Testis (tissue), 3 donors: Measurements from ENCODE around the gene DLX5. TPM values are rescaled to one million over a fixed set of nuclear protein-coding genes. Genes with fewer than 3 reads are reported as not detected.
"Not testable (repeated sequence)": the region's sequence is repeated elsewhere in the genome, so short reads cannot be mapped to it uniquely, and the experiment has no call there.

Experiments
- DNase-seq: peaks from one replicate; pipeline ENCODE4 v3.0.0-alpha.2; 2019
- H3K27ac ChIP-seq, 2 donors: fragments of 200-600 bp; sonication (generic); one replicate each; pipeline ENCODE4 v1.5.1; 2019
- H3K27me3 ChIP-seq: fragments of 200-600 bp; sonication (generic); one replicate; pipeline ENCODE4 v1.5.1; 2019
- H3K36me3 ChIP-seq: fragments of 200-600 bp; sonication (generic); one replicate; pipeline ENCODE4 v1.5.1; 2017; ENCODE audit warnings: low read depth; ENCODE audit errors: missing control alignments
- H3K4me1 ChIP-seq: fragments of 200-600 bp; sonication (generic); one replicate; pipeline ENCODE4 v1.5.1; 2019
- H3K4me3 ChIP-seq, 2 donors: fragments of 200-600 bp; sonication (generic); one replicate each; pipeline ENCODE4 v1.5.1; 2017 to 2019
- H3K9me3 ChIP-seq: fragments of 200-600 bp; sonication (generic); one replicate; pipeline ENCODE4 v1.5.1; 2017
- CTCF ChIP-seq, 3 experiments: fragments of 450-650 bp in 2 of 3; fragments of 200-600 bp in 1 of 3; sonication (generic) in 1 of 3; IDR thresholded peaks; one replicate each; pipeline ENCODE4 v1.5.1; 2016 to 2019; ENCODE audit warnings: antibody characterized with exemption in 3 of 3, mild to moderate bottlenecking in 2 of 3, moderate library complexity in 1 of 3
- POLR2A ChIP-seq: fragments of 450-650 bp; IDR thresholded peaks from one replicate; pipeline ENCODE4 v1.6.1; 2017; ENCODE audit warnings: antibody characterized with exemption, mild to moderate bottlenecking, moderate library complexity
- WGBS, 2 donors: methylation state at CpG; one replicate each; pipeline ENCODE4 v1.1.5; 2018; 5-methylcytosine and 5-hydroxymethylcytosine counted together
- intact Hi-C: fragments of 100-400 bp; cut with DNase I; formaldehyde crosslinking; loops from one replicate; pipeline ENCODE4 v1.15.1; 2023; ENCODE audit warnings: low total_unique reads
- polyA plus RNA-seq: library from polyadenylated mRNA; stranded (reverse); fragments of 350-450 nt; fragmentation: Illumina TruSeq; extraction: RNeasy Lipid Tissue Mini Kit (QIAGEN cat#74804); gene quantifications from one replicate; pipeline ENCODE4 v1.2.3, GENCODE V29; 2014; ENCODE audit warnings: low read depth, low replicate concordance; ENCODE audit not compliant: insufficient read depth
- total RNA-seq, 2 donors: library from RNA; depleted of rRNA; stranded (reverse); fragments of >200 nt; gene quantifications; one replicate each; pipeline ENCODE4 v1.2.3, GENCODE V29; 2016

DLX5 gene
- total and polyA plus RNA-seq, 3 donors from 2014 or later, result 1.3 to 2.6 (median 2.3) TPM

GRCh38 chr7:97039374-97040065 lies 14.9 kb upstream of the DLX5 start:
- TF ChIP-seq POLR2A (no peak), CTCF (IDR thresholded peaks at IDR 0.05) (no peak)

GRCh38 chr7:97034213-97034852 lies 9.7 kb upstream of the DLX5 start:
- DNase-seq, H3K9me3 ChIP-seq, H3K36me3 ChIP-seq, H3K27me3 ChIP-seq, H3K4me1 ChIP-seq, H3K27ac ChIP-seq, intact Hi-C loops: not testable (repeated sequence)
- WGBS, 2 donors, result 70 to 76% methylated on average over 10 to 23 of the region's 30 CpGs
- H3K4me3 ChIP-seq, result peak overlapping the region in 1 of 2 donors; percentile 3

More at GRCh38 chr7:97039374-97040065, 14.9 kb upstream of the DLX5 start:
- H3K27ac ChIP-seq, result no peak overlapping the region
- WGBS, 2 donors, result 83% methylated on average over 5 of the region's 5 CpGs
- no peaks in the 10 kb centered on the region for H3K36me3 ChIP-seq
- H3K9me3 ChIP-seq, result no peaks in the 10 kb centered on the region
- no peak overlapping the region for H3K4me3 ChIP-seq
- no peaks in the 10 kb centered on the region for H3K4me1 ChIP-seq
- intact Hi-C loops, result no loop called here
- no peaks in the 10 kb centered on the region for H3K27me3 ChIP-seq
- no peak for DNase-seq

GRCh38 chr7:97027427-97028234 lies 3.0 kb upstream of the DLX5 start:
- Histone ChIP-seq H3K4me1 (peaks cover 18% of the 10 kb centered on the region), H3K9me3 (no peaks in the 10 kb centered on the region), H3K27ac (no peak overlapping the region), H3K36me3 (no peaks in the 10 kb centered on the region), H3K27me3 (no peaks in the 10 kb centered on the region), H3K4me3 (peak overlapping the region; percentile 2 to 11)
- peak; percentile 59 to 85 (median 83) for TF ChIP-seq CTCF (IDR thresholded peaks at IDR 0.05)
- TF ChIP-seq POLR2A, result no peak
- DNase-seq, result peak; percentile 86
- WGBS, 2 donors, result 4 to 7% methylated on average over 21 to 23 of the region's 23 CpGs
- intact Hi-C loops, result no loop called here

GRCh38 chr7:97026715-97027426 lies 2.2 kb upstream of the DLX5 start:
- Histone ChIP-seq H3K4me3 (peak overlapping the region in 1 of 2 donors; percentile 11), H3K27ac (no peak overlapping the region), H3K9me3 (no peaks in the 10 kb centered on the region), H3K36me3 (no peaks in the 10 kb centered on the region), H3K4me1 (peaks cover 18% of the 10 kb centered on the region), H3K27me3 (no peaks in the 10 kb centered on the region)
- intact Hi-C loops, result no loop called here
- TF ChIP-seq CTCF (IDR thresholded peaks at IDR 0.05) (no peak), POLR2A (no peak)
- DNase-seq, result no peak
- WGBS, 2 donors, result 23 to 27% methylated on average over 17 of the region's 17 CpGs
